Activated T-cell treated with anti-CD3 and anti-CD28 coated beads, Interleukin-2, amount 50 U/mL, for 24 hours (primary cell): ENCODE measurements around the gene SPOCK1.

Source experiments
- DNase-seq: peaks from one replicate; pipeline ENCODE4 v3.0.0-alpha.2; 2020
- H3K27ac Mint-ChIP-seq: 2 replicates; pipeline ENCODE4 v1.8.0; 2020; ENCODE audit warnings: mild to moderate bottlenecking, mixed read lengths
- H3K27me3 Mint-ChIP-seq: 2 replicates; pipeline ENCODE4 v1.8.0; 2020; ENCODE audit warnings: mixed read lengths
- H3K36me3 Mint-ChIP-seq: 2 replicates; pipeline ENCODE4 v1.8.0; 2020; ENCODE audit warnings: low read depth, mixed read lengths
- H3K4me1 Mint-ChIP-seq: 2 replicates; pipeline ENCODE4 v1.8.0; 2020; ENCODE audit warnings: low read depth, mixed read lengths
- H3K4me3 Mint-ChIP-seq: 2 replicates; pipeline ENCODE4 v1.8.0; 2020; ENCODE audit warnings: mild to moderate bottlenecking, moderate library complexity, mixed read lengths
- H3K9me3 Mint-ChIP-seq: 2 replicates; pipeline ENCODE4 v1.8.0; 2020; ENCODE audit warnings: mixed read lengths

The SPOCK1 gene

DNA sequence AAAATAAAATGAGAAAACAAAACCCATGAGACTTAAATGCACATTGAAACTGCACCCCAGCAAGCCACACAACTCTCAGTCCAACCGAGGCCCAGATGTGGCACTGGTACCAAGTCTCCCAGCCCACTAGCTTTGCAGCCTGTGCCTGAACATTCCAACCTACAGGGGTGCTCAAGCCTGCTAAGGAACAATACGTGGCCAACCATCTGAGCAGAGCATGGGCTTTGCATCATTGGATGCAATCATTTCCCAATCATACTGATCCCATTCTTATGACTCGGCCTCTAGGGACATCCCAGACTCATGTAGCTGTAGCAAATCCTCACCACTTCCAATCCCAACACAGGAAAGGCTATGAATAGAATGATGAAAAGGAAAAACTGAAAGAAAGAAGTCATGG is 297.2 kb downstream of the SPOCK1 start:
- Mint-ChIP-seq H3K9me3 (no peaks in the 10 kb centered on the region), H3K27ac (no peak overlapping the region), H3K4me1 (no peaks in the 10 kb centered on the region), H3K36me3 (no peaks in the 10 kb centered on the region), H3K4me3 (no peak overlapping the region), H3K27me3 (peaks cover 7% of the 10 kb centered on the region)
- no peak for DNase-seq

DNA sequence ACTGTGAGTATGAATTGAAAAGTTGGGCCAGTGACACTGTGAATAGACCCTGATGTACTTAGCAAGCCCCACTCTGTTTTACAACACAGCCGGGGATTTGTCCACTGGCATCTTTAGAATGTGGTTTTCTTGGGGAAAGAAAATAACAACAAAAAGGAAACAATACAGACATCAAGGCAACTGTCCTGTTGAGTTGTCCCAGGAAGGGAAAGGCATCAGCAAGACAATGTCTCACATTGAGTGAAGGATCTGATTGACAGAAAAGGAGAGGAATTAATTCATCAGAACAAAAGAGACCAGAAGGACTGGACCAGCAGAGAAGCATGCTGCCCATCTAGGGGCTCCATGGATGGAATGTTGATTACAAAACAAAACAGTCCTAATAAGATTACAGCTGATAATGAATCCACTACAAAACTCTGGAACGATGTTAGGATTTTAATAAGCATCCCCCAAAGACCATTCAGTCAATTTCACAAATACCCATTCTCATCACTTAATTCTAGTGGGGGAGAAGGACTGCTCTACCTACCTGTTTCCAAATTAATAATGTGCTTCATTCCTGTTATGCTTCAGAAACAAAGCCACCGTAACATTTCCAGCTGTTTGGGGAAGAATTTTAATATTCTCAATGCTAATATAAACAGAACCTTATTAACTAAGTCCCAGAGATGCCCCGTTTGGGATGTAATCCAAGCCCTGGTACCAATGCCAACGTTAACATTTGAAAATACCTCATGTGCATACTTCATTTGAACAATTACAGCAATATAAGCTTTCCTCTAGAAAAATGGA is 298.0 kb downstream of the SPOCK1 start:
- Mint-ChIP-seq H3K36me3 (no peaks in the 10 kb centered on the region), H3K9me3 (no peaks in the 10 kb centered on the region), H3K27ac (no peak overlapping the region), H3K27me3 (peaks cover 7% of the 10 kb centered on the region), H3K4me3 (no peak overlapping the region), H3K4me1 (no peaks in the 10 kb centered on the region)
- DNase-seq, result no peak

DNA sequence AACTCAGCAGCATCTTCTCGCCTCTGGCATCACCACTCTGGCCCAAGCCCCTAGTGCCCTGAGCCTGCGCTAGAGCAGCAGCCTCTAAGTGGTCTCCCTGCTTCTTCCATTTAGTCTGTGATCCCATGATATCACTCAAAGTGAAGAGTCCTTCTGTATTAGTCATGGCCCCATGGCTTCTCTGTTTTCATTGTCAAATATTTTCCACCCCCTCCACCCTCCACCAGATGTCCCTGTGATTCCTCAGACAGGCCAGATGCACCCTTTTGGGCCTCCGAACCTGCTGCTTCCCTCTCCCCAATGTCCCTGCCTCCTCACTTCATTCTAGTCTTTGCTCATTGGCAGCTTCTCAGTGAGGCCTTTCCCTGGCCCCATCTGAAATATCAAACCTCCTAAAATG is 299.2 kb downstream of the SPOCK1 start:
- Mint-ChIP-seq H3K27me3 (peaks cover 7% of the 10 kb centered on the region), H3K4me3 (no peak overlapping the region), H3K9me3 (no peaks in the 10 kb centered on the region), H3K27ac (no peak overlapping the region), H3K36me3 (no peaks in the 10 kb centered on the region), H3K4me1 (no peaks in the 10 kb centered on the region)
- no peak for DNase-seq

DNA sequence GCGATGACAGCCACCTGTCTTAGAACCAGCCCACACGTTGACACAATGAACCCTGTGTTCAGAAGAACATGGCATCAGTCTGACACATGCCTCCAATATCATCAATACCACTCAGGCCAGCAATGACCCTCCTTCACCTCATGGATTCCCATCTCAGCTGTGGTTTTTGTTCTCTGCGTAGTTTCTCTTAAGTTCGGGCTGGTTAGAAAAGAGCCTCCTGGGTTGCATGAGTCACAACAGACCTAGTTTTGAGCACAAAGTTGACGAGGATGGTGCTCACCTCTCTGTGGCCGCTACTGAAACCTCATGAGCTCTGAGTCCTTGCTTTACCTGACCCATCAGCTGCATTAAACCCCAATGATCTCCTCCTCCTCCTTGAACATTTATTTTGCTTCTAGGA is 299.9 kb downstream of the SPOCK1 start:
- no peak for DNase-seq
- no peaks in the 10 kb centered on the region for H3K9me3 Mint-ChIP-seq
- no peak overlapping the region for H3K4me3 Mint-ChIP-seq
- no peak overlapping the region for H3K27ac Mint-ChIP-seq
- peaks cover 3% of the 10 kb centered on the region for H3K27me3 Mint-ChIP-seq
- H3K4me1 Mint-ChIP-seq, result no peaks in the 10 kb centered on the region
- no peaks in the 10 kb centered on the region for H3K36me3 Mint-ChIP-seq

DNA sequence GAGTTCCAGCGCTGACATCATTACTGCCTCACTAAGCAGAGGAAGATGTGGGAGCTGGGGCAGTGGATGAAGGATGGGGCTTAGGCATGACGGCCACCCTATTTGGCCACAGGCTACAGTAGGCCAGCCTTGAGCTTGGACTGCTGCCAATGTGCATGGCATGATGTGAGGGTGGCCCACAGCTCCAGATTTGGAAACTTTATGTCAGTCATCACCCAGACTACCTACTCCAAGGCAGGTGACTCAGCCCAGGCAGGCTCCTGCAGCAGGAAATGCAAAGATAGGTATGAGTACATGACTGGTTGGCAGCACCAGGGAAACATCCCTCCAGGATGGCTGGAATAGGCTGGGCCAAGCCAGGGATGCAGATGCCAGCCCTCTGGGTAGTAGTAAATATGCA is 303.6 kb downstream of the SPOCK1 start:
- H3K36me3 Mint-ChIP-seq, result no peaks in the 10 kb centered on the region
- no peak for DNase-seq
- H3K4me1 Mint-ChIP-seq, result no peaks in the 10 kb centered on the region
- H3K27me3 Mint-ChIP-seq, result peaks cover 2% of the 10 kb centered on the region
- H3K27ac Mint-ChIP-seq, result no peak overlapping the region
- no peaks in the 10 kb centered on the region for H3K9me3 Mint-ChIP-seq
- H3K4me3 Mint-ChIP-seq, result no peak overlapping the region

DNA sequence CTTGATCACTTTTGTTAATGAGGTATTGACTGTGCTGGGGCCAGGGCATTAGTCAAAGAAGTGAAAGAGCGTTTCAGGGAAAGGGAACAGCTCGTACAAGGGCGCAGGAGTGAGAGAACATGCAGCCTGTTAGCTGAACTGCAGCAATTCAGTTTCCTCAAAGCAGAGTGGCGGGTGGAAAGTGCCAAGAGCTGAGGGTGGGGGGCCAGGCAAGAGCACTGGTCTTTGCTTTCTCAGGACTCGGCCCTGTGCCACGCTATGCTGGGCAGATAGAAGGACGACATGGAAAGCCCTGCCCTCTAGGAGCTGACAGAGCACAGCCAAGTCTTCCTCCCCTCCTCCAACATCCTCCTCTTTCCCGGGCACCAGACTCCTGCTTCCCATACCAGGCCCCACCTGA is 304.8 kb downstream of the SPOCK1 start:
- no peak overlapping the region for H3K27ac Mint-ChIP-seq
- H3K4me1 Mint-ChIP-seq, result no peaks in the 10 kb centered on the region
- no peak overlapping the region for H3K4me3 Mint-ChIP-seq
- H3K27me3 Mint-ChIP-seq, result peaks cover 3% of the 10 kb centered on the region
- H3K36me3 Mint-ChIP-seq, result no peaks in the 10 kb centered on the region
- DNase-seq, result no peak
- no peaks in the 10 kb centered on the region for H3K9me3 Mint-ChIP-seq

DNA sequence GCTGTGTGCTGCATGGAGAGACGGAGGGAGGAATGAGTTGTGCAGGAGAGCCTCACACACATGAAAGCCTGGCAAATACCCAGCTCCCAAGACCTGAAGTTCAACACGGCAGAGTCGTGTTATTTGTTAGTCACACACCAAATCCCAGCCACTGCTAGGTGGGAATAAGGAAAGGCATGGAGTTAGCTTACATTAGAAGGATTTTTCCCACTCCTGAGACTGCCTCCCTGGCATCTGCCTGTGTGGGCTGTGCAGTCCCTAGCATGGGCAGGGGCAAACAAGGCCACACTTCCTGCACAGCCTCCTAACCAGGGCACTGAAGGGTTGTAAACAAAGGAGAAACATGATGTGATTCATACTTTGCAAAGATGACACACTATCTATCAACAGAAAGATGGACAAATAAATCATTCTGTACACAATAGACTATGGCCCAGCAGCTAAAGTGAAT is 306.8 kb downstream of the SPOCK1 start:
- no peaks in the 10 kb centered on the region for H3K4me1 Mint-ChIP-seq
- H3K9me3 Mint-ChIP-seq, result no peaks in the 10 kb centered on the region
- no peak overlapping the region for H3K4me3 Mint-ChIP-seq
- no peaks in the 10 kb centered on the region for H3K36me3 Mint-ChIP-seq
- peaks cover 3% of the 10 kb centered on the region for H3K27me3 Mint-ChIP-seq
- no peak for DNase-seq
- no peak overlapping the region for H3K27ac Mint-ChIP-seq

DNA sequence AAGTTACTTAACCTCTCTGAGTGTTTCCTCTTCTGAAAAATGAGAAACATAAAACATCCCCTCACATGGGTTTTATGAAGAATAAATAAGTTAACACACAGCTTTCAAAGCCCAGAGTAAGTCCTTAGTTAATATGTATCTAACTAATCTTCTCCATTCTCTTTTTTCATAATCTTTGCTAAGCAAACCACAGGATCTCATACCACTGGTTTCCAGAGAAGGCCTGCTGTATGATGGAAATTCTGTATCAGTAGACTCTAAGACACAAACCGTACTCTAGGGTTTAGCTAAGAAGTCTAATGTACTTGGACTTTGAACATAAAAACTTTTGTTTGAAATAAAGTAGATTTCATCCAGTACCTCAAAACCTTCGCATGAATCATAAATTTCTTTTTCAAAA is 307.9 kb downstream of the SPOCK1 start:
- DNase-seq, result no peak
- Mint-ChIP-seq H3K9me3 (no peaks in the 10 kb centered on the region), H3K27ac (no peak overlapping the region), H3K4me1 (no peaks in the 10 kb centered on the region), H3K4me3 (no peak overlapping the region), H3K36me3 (no peaks in the 10 kb centered on the region), H3K27me3 (peaks cover 3% of the 10 kb centered on the region)

DNA sequence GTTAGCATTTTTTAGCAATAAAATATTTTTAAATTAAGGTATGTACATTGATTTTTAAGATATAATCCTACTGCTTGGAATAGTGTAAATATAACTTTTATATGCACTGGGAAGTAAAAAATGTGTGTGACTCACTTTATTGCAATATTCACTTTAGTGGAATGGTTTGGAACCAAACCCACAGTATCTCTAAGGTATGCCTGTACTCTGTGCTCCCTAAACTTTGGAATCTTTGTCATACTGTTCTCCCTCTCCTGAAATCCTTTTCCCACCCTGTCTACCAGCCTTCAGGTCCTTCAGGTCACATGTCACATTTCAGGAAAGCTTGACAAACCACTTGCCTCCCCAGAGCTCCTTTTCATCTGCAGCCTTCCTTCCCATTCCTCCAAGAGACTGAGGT is 308.7 kb downstream of the SPOCK1 start:
- no peak for DNase-seq
- H3K27me3 Mint-ChIP-seq, result peaks cover 3% of the 10 kb centered on the region
- no peak overlapping the region for H3K27ac Mint-ChIP-seq
- H3K4me3 Mint-ChIP-seq, result no peak overlapping the region
- H3K9me3 Mint-ChIP-seq, result no peaks in the 10 kb centered on the region
- no peaks in the 10 kb centered on the region for H3K4me1 Mint-ChIP-seq
- H3K36me3 Mint-ChIP-seq, result no peaks in the 10 kb centered on the region

DNA sequence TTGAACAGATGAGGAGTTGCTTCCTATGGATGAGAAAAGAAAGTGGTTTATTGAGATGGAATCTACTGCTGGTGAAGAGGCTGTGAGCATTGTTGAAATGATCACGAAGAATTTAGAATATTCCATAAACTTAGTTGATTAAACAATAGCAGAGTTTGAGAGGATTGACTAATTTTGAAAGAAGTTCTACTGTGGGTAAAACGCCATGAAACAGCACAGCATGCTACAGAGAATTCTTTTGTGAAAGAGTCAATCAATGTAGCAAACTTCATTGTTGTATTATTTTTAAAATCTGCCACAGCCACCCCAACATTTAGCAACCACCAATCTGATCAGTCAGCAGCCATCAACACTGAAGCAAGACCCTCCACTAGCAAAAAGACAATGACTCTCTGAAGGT is 309.1 kb downstream of the SPOCK1 start:
- Mint-ChIP-seq H3K27ac (no peak overlapping the region), H3K4me3 (no peak overlapping the region), H3K9me3 (no peaks in the 10 kb centered on the region), H3K27me3 (peaks cover 3% of the 10 kb centered on the region), H3K4me1 (no peaks in the 10 kb centered on the region), H3K36me3 (no peaks in the 10 kb centered on the region)
- DNase-seq, result no peak

DNA sequence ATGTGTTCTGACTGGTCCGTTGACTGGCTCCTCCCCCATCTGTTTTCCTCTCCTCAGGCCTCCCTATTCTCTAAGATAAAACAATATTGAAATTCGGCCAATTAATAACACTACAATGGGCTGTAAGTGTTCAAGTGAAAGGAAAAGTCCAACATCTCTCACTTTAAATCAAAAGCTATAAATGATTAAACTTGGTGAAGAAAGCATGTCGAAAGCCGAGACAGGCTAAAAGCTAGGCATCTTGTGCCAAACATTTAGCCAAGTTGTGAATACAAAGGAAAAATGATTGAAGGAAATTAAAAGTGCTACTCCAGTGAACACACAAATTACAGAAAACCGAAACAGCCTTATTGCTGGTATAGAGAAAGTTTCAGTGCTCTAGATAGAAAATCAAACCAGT is 310.6 kb downstream of the SPOCK1 start:
- Mint-ChIP-seq H3K27ac (no peak overlapping the region), H3K4me3 (no peak overlapping the region), H3K27me3 (peaks cover 3% of the 10 kb centered on the region), H3K9me3 (no peaks in the 10 kb centered on the region), H3K4me1 (no peaks in the 10 kb centered on the region), H3K36me3 (no peaks in the 10 kb centered on the region)
- no peak for DNase-seq

DNA sequence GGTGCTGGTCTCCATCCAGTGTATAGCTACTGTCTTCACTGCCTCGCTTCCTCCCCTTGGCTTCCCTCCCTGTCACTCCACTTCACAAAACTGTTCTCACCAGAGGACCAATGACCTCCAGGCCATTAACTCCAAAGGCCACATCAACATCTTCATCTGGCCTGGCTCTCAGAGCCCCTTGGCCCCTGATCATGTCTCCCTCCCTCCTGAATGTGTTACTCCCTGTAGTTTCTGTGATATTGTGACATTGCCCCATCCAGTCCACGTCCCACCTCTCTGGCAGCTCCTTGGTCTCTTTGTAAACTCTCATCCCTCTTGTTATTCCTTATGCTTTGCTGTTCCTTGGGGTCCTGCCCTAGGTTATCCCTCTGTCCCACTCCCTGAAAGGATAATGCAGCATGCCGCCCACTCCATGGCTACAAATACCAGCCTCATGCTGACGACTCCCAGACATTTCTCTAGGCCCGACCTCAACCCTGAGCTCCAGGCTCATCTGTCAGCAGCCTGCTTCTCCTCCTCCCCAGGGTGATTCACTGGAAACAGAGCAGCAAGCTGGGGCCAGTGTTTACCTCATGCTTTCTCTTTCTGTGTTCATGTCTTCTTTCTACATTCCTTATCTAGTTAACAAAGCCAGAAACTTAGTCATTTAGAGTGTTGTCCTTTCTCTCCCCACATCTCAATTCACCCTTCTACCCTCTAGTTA is 312.2 kb downstream of the SPOCK1 start:
- H3K4me3 Mint-ChIP-seq, result no peak overlapping the region
- no peak overlapping the region for H3K27ac Mint-ChIP-seq
- no peaks in the 10 kb centered on the region for H3K36me3 Mint-ChIP-seq
- DNase-seq, result no peak
- H3K9me3 Mint-ChIP-seq, result no peaks in the 10 kb centered on the region
- H3K4me1 Mint-ChIP-seq, result no peaks in the 10 kb centered on the region
- H3K27me3 Mint-ChIP-seq, result peaks cover 12% of the 10 kb centered on the region

DNA sequence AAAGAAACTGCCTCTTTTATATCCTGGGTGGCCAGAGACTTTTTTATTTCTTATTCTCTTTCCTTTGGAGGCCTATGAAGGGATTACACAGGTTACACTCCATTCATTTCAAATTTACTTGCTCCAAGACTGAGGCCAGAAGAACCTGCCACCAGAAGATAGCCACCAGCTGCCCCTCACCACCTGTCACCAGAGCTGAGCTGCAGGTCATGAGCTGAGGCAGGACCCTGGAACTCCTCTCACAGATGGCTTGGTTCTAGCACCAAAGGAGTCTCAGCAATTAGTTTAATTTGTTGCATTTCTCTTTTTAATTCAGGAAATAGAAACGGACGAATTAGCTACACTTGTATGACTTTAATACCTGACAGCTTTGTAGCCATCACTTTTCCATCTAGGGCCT is 313.9 kb downstream of the SPOCK1 start:
- Mint-ChIP-seq H3K36me3 (no peaks in the 10 kb centered on the region), H3K4me1 (no peaks in the 10 kb centered on the region), H3K27ac (no peak overlapping the region), H3K27me3 (peaks cover 9% of the 10 kb centered on the region), H3K9me3 (no peaks in the 10 kb centered on the region), H3K4me3 (no peak overlapping the region)
- DNase-seq, result no peak

DNA sequence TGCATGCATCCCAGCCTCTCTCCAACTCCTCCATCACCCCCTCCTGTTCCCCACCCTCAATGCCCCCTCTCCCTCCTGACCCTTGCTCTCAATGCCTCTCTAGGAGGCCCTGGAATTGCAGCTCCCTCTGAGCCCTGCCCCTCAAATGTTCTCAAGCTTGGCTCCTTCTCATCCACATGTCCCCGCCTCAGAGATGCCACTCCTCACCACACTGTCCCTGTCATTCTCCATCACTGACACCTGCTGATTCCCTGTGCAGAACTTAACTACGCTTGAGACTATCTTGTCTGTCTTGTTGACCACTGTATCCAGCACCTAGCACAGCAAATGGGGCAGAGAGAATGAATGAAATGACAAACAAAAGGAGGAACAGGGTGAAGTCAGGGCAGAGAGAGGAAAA is 314.4 kb downstream of the SPOCK1 start:
- Mint-ChIP-seq H3K4me1 (no peaks in the 10 kb centered on the region), H3K9me3 (no peaks in the 10 kb centered on the region), H3K36me3 (no peaks in the 10 kb centered on the region), H3K27me3 (peaks cover 9% of the 10 kb centered on the region), H3K4me3 (no peak overlapping the region), H3K27ac (no peak overlapping the region)
- DNase-seq, result no peak

DNA sequence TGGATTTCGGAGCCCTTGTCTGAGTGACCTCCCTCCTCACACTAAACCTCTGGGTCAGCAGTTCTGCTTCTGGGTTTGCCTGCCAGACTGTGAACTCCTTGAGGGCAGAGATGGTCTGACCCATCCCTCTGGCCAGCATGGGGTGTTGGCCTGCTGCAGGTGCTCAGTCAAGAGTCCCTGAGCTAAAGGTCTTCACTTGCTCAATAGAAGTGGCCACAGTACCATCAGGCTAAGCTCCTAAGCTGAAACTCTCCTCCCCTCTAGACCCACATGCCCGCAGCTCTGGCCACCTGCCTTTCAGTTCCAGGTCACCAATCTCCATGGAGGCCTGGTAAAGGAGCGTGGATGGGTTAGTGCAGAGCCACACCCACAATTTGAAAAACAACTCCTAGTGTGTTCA is 316.6 kb downstream of the SPOCK1 start:
- Mint-ChIP-seq H3K4me3 (no peak overlapping the region), H3K4me1 (no peaks in the 10 kb centered on the region), H3K9me3 (no peaks in the 10 kb centered on the region), H3K36me3 (no peaks in the 10 kb centered on the region), H3K27me3 (peaks cover 9% of the 10 kb centered on the region), H3K27ac (no peak overlapping the region)
- no peak for DNase-seq
